Parathyroid adenoma (tissue), 2 donors: ENCODE data around the gene TLE3.

Experiments used
- H2AFZ ChIP-seq: fragments of 300-600 bp; sonication (generic); one replicate; pipeline ENCODE4 v1.7.0; 2017; ENCODE audit warnings: antibody characterized with exemption, mild to moderate bottlenecking
- H3K27ac ChIP-seq: fragments of 300-600 bp; sonication (generic); one replicate; pipeline ENCODE4 v1.7.0; 2017
- H3K27me3 ChIP-seq: fragments of 300-600 bp; sonication (generic); one replicate; pipeline ENCODE4 v1.7.0; 2017; ENCODE audit warnings: low read length; ENCODE audit not compliant: control insufficient read depth, insufficient read depth
- H3K36me3 ChIP-seq: fragments of 300-600 bp; sonication (generic); one replicate; pipeline ENCODE4 v1.7.0; 2017; ENCODE audit warnings: low read length; ENCODE audit not compliant: control insufficient read depth, insufficient read depth
- H3K4me1 ChIP-seq: fragments of 300-600 bp; sonication (generic); one replicate; pipeline ENCODE4 v1.7.0; 2017; ENCODE audit warnings: control low read depth
- H3K4me2 ChIP-seq: fragments of 300-600 bp; sonication (generic); one replicate; pipeline ENCODE4 v1.7.0; 2017; ENCODE audit warnings: low read length
- H3K4me3 ChIP-seq: fragments of 300-600 bp; sonication (generic); one replicate; pipeline ENCODE4 v1.7.0; 2017; ENCODE audit warnings: low read depth, low read length
- H3K79me2 ChIP-seq: fragments of 300-600 bp; sonication (generic); one replicate; pipeline ENCODE4 v1.7.0; 2017; ENCODE audit warnings: control low read depth
- H3K9ac ChIP-seq: fragments of 300-600 bp; sonication (generic); one replicate; pipeline ENCODE4 v1.7.0; 2017; ENCODE audit warnings: mild to moderate bottlenecking
- H3K9me3 ChIP-seq: fragments of 300-600 bp; sonication (generic); one replicate; pipeline ENCODE4 v1.7.0; 2017; ENCODE audit warnings: low read length; ENCODE audit not compliant: control insufficient read depth
- CTCF ChIP-seq: fragments of 300-600 bp; sonication (generic); IDR thresholded peaks from one replicate; pipeline ENCODE4 v1.7.0; 2017; ENCODE audit warnings: antibody characterized with exemption, mild to moderate bottlenecking
- donor health status: primary hyperparathyroidism.

Gene TLE3

GRCh38 chr15:70081612-70082011 lies 16.1 kb downstream of the TLE3 start:
- no peak for TF ChIP-seq CTCF
- Histone ChIP-seq H3K79me2 (no peaks in the 10 kb centered on the region), H3K9ac (no peak overlapping the region), H3K4me1 (no peaks in the 10 kb centered on the region), H3K36me3 (no peaks in the 10 kb centered on the region), H3K4me3 (no peak overlapping the region), H3K4me2 (no peak overlapping the region), H2AFZ (no peak overlapping the region), H3K27me3 (no peaks in the 10 kb centered on the region), H3K27ac (no peak overlapping the region), H3K9me3 (no peaks in the 10 kb centered on the region)

GRCh38 chr15:70080347-70080746 lies 17.4 kb downstream of the TLE3 start:
- H3K27ac ChIP-seq = no peak overlapping the region
- no peak overlapping the region for H2AFZ ChIP-seq
- no peak for TF ChIP-seq CTCF
- no peaks in the 10 kb centered on the region for H3K9me3 ChIP-seq
- H3K27me3 ChIP-seq = no peaks in the 10 kb centered on the region
- H3K36me3 ChIP-seq = no peaks in the 10 kb centered on the region
- H3K9ac ChIP-seq = no peak overlapping the region
- no peaks in the 10 kb centered on the region for H3K4me1 ChIP-seq
- H3K4me3 ChIP-seq = no peak overlapping the region
- no peak overlapping the region for H3K4me2 ChIP-seq
- H3K79me2 ChIP-seq = no peaks in the 10 kb centered on the region

- H3K4me2 ChIP-seq = no peak overlapping the region
- no peaks in the 10 kb centered on the region for H3K9me3 ChIP-seq
- H2AFZ ChIP-seq = no peak overlapping the region
- H3K27ac ChIP-seq = no peak overlapping the region
- no peaks in the 10 kb centered on the region for H3K36me3 ChIP-seq
- no peak overlapping the region for H3K9ac ChIP-seq
- no peak for TF ChIP-seq CTCF
- H3K79me2 ChIP-seq = no peaks in the 10 kb centered on the region
- no peak overlapping the region for H3K4me3 ChIP-seq
- no peaks in the 10 kb centered on the region for H3K27me3 ChIP-seq
- H3K4me1 ChIP-seq = no peaks in the 10 kb centered on the region
Observed at GRCh38 chr15:70079888-70080287, 17.8 kb downstream of the TLE3 start.

GRCh38 chr15:70078578-70079417 lies 18.9 kb downstream of the TLE3 start:
- H3K27me3 ChIP-seq = no peaks in the 10 kb centered on the region
- no peak for TF ChIP-seq CTCF
- H3K4me1 ChIP-seq = no peaks in the 10 kb centered on the region
- H3K36me3 ChIP-seq = no peaks in the 10 kb centered on the region
- H3K9me3 ChIP-seq = no peaks in the 10 kb centered on the region
- no peak overlapping the region for H2AFZ ChIP-seq
- no peak overlapping the region for H3K4me3 ChIP-seq
- no peak overlapping the region for H3K4me2 ChIP-seq
- no peaks in the 10 kb centered on the region for H3K79me2 ChIP-seq
- no peak overlapping the region for H3K27ac ChIP-seq
- no peak overlapping the region for H3K9ac ChIP-seq
